GM11168 (cell line): ENCODE results near the gene CYTH1.

Experiments
- in situ Hi-C: fragments of 300-500 bp; cut with MboI; formaldehyde crosslinking; loops from one replicate; pipeline ENCODE4 v1.12.0; 2022; ENCODE audit warnings: low sequenced_read_pairs; ENCODE audit not compliant: unreplicated experiment

CYTH1 gene

DNA sequence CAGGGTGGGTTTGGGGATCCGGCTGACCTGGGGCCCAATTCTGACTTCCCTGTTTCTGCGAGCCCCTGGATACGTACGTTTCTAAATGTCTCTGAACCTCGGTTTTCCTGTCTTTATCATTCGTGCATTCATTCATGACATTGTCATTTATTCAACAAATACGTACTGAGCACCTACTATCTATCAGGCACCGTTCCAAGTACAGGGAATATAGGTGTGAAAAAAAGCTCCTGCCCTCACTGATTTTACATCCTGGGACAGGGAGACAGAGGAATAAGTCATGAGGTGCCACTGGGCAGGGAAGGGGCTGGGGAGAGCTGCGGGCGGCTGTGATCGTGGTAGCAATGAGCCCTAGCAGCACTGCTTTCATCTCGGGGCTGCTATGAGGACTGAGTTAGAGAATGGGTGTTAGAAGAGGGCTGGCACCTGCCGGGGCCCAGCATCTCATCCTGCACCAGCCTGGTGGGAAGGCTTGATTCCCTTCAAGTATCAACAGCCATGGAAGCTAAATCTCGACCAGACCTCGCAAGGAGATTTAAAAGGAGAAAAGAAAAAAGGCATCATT is 116.6 kb downstream of the CYTH1 start:
- in situ Hi-C loops = no loop called here

DNA sequence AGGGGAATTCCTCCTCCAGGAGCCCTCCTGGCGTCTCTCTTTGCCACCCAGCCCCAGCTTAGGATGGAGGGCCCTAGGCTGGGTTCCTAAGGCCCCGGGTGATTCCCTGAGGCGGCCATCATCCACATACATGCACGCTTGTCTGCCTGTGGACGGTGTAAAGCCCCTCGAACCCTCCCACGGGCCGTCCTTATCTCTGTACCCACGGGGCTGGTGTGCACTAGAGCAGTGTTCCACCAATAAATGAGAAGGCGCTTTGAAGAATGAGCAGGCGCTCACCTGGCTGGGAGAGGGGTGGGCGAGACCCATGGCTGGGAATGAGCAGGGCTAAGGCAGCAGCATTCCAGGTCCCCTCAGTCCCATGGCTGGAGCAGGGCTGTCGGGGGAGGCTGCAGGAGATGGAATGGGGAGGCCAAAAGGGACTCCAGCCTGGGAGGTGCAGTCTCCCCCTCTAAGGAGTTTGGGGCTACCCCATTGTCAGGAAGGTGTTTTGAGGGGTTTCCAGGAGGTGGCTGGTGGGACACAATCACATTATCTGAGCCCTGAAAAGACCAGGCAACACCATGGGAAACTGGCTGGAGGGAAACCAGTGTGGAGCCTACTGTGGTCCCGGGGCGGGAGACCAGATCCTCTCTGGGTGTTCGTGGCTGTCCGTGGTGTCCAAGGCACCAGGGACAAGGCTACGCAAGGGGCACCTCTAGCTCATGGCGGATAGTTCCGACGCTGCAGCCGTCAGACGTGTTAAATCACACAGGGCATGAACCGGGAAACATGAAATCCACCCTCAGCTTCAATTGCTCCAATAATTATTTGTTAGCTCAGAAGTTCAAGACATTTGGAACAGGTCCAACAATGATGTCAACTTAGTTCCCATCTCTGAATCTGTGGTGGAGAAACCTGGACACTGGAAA is 117.3 kb downstream of the CYTH1 start:
- in situ Hi-C loops = no loop called here

DNA sequence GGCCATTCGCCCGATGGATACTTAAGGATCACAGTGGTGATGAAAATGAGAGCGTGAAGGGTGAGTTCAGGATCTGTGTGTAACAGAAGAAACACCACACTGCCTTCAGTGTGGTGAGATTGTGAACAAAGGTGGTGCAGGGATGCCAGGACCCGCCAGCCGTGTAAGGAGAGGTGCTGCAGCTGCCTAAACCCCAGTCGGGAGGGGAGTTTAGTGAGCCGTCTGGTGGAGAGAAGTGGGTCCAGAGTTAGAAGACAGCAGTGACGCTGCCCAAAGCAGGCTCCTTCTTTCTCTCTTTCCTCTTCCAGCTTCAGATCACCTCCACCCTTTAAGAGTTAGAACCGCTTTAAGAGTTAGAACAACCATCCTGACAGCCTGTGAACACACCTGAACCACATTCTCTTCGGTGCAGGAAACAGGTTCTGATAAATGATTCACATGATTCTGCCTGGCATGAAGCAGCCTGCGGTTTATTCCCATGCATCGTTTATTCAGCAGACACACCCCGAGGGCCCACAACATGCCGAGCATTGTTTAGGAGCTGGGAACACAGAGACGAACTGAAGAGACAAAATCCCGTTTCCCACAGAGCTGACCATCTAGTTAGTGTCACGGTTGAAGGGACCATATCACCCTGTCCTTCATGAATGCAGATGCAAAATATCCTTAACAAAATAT is 120.8 kb downstream of the CYTH1 start:
- in situ Hi-C loops = no loop called here

DNA sequence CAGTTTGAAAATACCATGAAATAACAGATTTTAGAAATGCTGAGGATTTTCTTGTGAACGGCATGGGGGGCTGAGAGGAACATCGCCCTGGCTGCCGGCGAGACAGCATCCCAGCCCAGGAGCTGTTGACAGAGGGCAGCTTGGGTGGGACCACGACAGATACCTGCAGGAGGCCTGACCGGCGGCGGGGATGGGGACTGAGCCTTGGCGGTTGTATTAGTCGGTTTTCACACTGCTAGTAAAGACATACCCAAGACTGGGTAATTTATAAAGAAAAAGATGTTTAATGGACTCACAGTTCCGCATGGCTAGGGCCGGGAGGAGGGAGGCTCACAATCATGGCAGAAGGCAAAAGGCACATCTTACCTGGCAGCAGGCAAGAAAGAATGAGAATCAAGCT is 122.5 kb downstream of the CYTH1 start:
- in situ Hi-C loops = no loop called here

DNA sequence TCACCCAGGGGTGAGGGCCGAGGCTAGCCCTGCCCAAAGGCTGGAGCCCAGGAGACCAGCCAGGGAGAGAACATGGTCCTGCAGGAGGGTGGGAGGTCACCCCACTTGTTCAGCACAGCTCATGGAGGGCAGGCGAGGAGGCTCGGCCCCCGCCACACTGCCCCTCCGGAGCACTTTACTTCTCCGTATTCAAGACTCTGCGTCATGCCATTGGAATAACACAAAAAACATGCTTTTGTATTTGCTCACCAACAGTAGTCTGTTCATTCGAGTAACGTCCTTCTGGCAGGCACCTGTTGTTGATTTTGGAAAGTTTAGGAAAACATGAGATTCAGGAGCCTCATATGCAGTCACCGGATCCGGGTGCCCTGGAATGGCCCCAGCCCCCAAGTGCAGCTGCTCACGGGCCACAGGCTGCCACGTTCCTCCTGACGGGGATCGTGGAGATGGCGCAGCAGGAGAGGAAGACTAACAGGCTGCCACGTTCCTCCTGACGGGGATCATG is 123.7 kb downstream of the CYTH1 start:
- in situ Hi-C loops = no loop called here

DNA sequence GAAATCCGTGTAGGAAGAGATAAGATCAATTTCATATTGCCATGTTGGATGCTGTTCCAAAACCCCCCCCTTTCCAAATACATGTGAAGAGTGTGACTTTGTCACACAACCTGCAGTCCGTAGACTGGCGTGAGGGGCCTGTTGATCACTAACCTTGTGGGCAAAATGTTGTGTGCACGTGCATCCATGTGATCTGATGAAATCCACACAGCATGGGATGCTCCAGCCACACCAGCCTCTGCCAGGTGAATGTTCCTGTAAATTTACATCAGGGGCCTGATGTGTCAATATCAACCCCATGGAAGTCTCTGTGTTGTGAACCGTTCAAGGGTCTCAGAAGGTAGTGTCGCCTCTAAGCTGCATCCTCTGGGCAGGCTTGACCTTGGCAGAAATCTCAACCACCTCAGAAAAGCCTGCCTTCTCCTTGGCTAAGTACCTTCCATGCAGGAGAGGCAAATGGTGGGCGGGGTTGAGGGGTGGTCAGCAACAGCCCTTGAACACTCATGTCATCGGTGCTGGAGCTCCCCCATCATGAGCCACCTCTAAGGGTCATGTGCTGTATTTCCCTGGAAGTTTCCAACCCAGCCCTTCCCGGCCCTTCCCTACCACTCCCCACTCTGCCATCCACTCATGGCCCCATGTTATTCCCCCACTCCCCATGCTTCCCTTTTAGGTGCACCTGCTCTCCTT is 126.7 kb downstream of the CYTH1 start:
- in situ Hi-C loops = no loop called here

DNA sequence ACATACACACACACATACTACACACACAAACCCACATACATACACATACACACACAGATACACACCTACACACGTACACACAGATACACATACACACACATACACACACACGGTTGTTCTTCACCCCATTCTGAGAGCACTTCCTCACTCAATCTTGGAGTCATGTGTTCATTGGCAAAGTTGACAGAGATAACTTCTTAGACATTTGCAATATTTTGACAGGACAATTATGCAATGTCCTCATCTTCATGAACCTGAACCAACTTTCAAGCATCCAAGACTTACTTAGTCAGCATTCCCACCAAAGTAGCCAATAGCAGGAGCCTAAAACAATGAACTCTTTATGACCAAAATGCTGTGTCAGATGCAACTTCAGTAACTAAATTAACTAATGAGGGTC is 127.7 kb downstream of the CYTH1 start:
- in situ Hi-C loops = no loop called here

DNA sequence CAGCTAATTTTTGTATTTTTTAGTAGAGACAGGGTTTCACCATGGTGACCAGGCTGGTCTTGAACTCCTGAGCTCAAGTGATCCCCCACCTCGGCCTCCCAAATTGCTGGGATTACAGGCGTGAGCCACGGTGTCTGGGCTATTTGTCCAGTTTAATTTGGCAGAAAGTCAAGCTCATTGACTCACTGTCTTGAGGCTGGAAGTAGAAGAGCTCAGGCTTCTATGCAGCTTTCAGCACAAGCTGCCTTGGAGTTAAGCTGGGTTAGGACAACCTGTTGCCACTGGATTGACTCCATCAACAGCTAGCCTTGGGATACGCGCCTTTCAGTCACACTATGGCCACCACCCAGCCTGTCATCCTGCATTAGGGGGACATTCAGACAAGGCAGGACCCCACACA is 128.7 kb downstream of the CYTH1 start:
- in situ Hi-C loops = no loop called here

DNA sequence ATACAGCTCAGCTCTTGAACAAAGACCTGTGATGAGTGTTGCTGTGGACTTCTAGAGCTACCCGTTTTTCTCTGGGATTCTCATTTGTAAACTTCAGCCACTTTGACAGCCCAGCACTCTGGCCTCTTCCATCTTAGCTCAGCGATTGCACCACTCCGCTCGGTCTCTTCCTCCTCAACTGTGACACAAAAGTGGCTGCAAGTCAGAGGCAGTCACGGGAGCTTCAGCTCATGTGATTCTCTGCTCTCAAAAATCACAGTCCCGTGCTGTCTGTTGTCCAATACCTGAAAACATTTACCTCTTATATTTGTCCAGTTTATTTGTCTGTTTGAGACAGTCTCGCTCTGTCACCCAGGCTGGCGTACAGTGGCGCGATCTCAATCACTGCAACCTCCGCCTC is 129.2 kb downstream of the CYTH1 start:
- in situ Hi-C loops = no loop called here

DNA sequence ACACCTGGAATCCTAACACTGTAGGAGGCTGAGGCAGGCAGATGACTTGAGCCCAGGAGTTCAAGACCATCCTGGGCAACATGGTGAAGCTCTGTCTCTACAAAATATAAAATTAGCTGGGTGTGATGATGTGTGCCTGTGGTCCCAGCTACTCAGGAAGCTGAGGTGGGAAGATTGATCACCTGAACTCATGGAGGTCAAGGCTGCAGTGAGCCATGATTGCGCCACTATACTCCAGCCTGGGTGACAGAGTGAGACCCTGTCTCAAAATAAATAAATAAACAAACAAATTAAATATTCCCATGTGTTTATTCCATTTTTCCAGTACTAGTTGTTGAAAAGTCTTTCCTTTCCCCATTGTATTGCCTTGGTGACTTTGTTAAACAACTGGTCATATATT is 130.0 kb downstream of the CYTH1 start:
- in situ Hi-C loops = no loop called here

DNA sequence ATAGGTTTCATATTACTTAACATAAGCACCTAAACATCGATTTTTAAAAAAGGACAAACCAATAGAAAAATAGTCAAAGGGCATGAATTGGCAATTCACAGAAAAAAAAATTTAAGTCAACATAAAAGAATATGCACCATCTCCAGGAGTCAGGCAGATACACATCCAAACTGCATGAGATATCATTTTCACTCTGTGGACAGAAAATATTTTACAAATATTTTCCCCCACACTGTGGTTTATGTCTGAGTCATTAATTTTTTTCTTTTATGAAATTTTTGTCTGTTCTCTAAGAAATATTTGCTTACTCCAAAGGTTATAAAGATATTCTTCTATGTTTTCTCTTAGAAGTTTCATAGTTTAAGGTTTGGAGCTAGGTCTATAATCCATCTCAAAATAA is 130.5 kb downstream of the CYTH1 start:
- in situ Hi-C loops = no loop called here

DNA sequence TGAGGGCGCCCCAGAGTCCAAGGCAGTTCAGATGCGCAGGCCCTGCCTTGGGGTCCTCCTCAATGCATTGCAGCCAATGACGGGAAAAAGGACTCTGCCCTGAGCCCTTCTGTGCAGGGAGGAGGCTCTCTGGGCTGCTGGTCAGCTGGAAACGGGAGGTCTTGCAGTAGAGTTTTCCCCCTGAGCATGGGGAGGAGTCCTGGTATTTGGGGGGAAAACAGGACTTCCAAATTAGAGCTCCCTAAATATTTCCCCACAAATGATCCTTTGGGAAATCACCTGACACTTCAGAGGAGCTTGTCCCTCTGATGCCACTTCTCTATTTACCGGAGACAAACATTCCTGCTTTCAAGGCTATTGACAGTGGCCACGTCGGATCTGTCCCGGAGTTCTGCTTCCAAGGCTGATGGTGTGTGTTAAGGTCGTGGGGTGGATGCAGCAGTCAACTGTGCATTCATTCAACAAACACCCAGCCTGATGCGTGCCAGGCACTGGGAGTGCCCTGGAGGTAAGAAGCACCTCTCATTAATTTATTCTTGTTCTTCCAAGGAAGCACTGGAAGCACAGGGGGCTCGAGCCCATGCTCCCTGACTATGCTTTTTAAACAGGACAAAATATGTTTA is 131.9 kb downstream of the CYTH1 start:
- in situ Hi-C loops = no loop called here

DNA sequence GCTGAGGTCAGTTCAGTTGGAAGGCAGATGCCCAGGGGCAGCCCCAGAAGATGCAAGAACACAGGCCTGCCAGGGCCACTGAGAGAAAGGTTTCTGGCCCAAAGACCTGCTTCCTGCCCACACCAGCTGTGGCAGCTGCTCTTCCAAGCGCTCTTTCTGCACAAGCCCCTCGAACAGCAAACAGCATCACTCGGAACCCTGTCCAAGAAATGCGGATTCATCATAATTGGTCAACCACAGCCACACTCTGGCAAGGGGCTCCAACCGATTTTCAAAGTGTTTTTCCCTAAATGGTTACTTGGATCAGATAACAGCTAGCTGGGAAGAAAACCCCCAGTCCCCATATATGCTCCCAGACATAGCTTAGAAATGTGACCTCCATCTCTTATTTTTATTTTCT is 133.8 kb downstream of the CYTH1 start:
- in situ Hi-C loops = no loop called here

DNA sequence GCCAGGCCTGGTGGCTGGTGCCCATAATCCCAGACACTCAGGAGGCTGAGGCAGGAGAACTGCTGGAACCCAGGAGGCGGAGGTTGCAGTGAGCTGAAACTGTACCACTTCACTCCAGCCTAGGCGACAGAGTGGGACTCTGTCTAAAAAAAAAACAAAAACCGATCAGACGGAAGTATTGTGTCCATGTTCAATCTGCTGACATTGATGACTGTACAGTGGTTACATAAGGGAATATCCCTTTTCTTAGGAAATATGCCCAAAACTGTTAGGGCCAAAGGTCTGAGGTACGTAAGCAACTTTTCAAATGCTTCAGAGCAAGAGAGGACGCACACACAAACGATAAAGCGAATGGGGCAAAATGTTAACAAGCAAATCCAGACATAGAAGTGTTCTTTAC is 135.0 kb downstream of the CYTH1 start:
- in situ Hi-C loops = no loop called here

DNA sequence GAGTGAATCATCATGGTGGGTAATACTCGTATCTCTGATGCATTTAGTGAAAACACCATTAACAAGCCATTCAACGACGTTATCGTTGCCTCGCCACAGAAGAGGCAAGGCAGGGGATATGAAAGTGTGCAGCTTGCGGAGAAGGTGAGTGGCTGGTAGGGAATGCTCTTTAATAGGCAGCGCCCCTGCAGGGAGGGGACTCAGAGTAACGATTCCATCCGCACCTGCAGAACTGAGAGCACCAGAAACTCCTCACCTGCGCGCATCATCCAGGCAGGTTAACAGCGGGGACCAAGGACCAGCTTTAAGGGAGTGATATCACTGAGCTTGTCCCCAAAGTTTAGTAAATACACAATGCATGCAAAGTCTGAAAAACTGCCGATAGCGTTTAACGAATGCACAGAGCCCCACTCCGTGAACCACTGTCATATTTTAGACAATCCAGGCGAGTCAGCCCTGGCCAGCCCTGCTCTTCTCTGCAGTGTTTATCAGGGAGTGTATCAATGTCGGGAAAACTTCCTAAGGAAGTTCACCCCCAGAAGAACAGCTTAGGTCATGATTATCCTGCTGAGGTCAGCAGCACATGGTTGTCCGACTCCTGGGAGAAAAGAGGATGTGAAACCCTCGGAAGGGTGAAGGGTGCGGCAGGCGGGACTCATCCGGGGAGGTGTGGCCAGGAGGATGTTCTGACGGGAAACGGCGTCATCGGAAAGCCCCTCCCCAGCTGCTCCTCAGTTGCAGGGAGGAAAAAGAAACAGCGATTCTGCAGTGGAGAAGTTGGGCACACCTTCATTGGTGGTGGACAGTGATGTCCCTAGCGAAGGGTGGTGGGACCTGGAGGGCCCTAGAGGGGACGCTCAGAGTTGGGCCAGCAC is 136.4 kb downstream of the CYTH1 start:
- in situ Hi-C loops = no loop called here

DNA sequence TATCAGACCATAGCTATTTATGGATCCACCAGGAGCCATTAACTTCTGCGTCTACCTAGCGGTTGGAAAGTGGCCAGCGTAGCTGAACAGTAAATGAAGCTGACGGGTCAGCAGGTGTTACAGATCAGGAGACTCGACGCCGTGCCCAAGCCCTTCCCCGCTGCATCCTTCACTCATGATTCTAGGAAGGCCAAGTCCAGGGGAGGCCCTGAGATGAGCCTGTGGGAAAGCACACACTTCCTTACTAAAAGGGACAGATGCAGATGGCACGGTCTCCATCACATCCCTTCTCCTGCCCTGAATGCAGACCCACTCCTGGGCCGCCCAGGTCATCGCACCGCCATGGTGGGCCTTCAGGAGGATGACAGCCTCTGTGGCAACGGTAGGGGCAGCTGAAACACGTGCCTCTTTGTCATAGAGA is 137.1 kb downstream of the CYTH1 start:
- in situ Hi-C loops = no loop called here

DNA sequence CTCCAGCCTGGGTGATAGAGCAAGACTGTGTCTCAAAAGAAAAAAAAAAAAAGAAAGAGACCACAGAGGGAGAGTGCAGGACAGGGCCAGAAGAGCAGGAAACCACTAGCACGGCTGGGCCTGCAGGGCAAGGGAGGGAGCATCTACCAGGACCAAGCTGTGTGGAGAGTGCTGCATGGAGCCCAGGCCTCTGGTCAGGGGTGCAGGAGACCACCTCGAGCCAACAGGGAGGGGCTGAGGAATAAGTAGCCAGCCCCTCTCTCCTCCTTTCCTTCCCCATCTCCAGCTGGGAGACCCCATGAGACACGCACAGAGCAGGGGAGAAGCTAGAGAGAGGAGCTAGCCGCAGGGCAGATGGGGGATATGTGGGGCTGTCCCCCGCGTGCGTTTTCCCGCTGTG is 137.8 kb downstream of the CYTH1 start:
- in situ Hi-C loops = no loop called here

DNA sequence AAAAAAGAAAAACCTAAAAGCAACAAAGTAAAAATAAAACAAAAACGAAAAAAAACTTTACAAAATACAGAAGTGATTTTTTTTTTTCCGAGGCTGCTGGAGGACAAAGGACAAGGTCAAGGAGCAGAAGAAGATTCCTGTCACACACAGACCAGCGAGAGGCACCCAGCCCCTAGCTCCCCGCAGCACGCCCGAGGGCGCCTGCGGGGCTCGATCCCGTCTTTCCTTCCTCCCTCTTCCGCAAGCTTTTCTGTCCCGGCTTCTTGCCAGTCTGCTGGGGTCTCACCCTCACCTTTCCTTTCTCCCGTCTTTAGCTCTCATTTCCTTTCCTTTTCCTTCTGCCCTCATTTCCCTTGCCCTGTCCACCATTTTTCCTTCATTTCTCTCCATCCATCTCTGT is 138.7 kb downstream of the CYTH1 start:
- in situ Hi-C loops = no loop called here

DNA sequence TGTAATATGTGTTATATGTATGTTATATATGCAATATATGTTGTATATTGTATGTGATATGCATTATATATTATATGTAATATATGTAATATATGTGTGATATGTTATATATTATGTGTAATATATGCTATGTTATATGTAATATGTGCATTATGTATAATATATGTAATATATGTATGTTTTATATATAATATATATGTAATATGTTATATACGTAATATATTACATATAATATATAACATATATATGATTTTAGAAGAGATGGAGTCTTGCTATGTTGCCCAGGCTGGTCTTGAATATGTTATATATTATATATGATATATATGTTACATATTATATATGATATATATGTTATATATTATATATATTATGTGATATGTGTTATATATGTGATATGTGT is 139.4 kb downstream of the CYTH1 start:
- in situ Hi-C loops = no loop called here
